Mesothelial cell of epicardium (in vitro differentiated cells): ENCODE data around the gene RFWD3. TPM values are rescaled to one million over a fixed set of nuclear protein-coding genes. Genes with fewer than 3 reads are reported as not detected.
A peak's percentile ranks its signal among the peaks of the same experiment; 100 is the strongest.

Source experiments
- DNase-seq, 2 experiments: peaks; one replicate each; pipeline ENCODE4 v3.0.0; 2021; ENCODE audit warnings: low spot score in 2 of 2; ENCODE audit not compliant: unreplicated experiment in 2 of 2
- H3K27ac Mint-ChIP-seq: 2 replicates; pipeline ENCODE4 v1.8.0; 2021; ENCODE audit warnings: mixed read lengths
- H3K27me3 Mint-ChIP-seq: 2 replicates; pipeline ENCODE4 v1.8.0; 2021; ENCODE audit warnings: low read depth, mixed read lengths
- H3K36me3 Mint-ChIP-seq: 2 replicates; pipeline ENCODE4 v1.8.0; 2021; ENCODE audit warnings: mixed read lengths
- H3K4me1 Mint-ChIP-seq: 2 replicates; pipeline ENCODE4 v1.8.0; 2021; ENCODE audit warnings: mixed read lengths
- H3K4me3 Mint-ChIP-seq: 2 replicates; pipeline ENCODE4 v1.8.0; 2021; ENCODE audit warnings: mild to moderate bottlenecking, moderate library complexity, mixed read lengths
- H3K9me3 Mint-ChIP-seq: 2 replicates; pipeline ENCODE4 v1.8.0; 2021; ENCODE audit warnings: mixed read lengths
- total RNA-seq: library from RNA; stranded (reverse); gene quantifications from 3 replicates; pipeline ENCODE4 v1.2.1, GENCODE V29; 2021
- TF ChIP-seq, protein P1 (sequence below): fragments of 200-600 bp; sonication (generic); IDR thresholded peaks from one replicate; pipeline ENCODE4 v1.5.0; 2021; ENCODE audit warnings: antibody characterized with exemption; ENCODE audit not compliant: unreplicated experiment

RFWD3 gene
- total RNA-seq, 1 donor from 2014 or later: 36.8 TPM

DNA sequence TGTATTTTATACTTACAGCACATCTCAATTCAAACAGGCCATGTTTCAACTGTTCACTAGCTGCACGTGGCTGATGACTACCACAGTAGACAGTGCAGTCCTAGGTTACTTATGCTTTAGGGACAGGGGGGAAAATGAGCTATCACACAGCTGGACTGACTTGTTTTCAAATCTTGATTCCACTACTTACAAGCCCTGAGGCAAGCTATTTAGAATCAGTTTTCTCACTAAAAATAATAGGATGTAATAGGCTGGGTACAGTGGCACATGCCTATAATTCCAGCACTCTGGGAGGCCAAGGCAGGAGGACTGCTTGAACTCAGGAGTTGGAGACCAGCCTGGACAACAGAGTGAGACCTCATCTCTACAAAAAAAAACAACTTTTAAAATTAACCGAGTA, 70.1 kb downstream of the RFWD3 start:
- Mint-ChIP-seq H3K9me3 (no peaks in the 10 kb centered on the region), H3K27ac (no peak overlapping the region), H3K36me3 (peaks cover 16% of the 10 kb centered on the region), H3K27me3 (no peaks in the 10 kb centered on the region), H3K4me3 (no peak overlapping the region), H3K4me1 (peaks cover 7% of the 10 kb centered on the region)
- TF ChIP-seq, protein P1, sequence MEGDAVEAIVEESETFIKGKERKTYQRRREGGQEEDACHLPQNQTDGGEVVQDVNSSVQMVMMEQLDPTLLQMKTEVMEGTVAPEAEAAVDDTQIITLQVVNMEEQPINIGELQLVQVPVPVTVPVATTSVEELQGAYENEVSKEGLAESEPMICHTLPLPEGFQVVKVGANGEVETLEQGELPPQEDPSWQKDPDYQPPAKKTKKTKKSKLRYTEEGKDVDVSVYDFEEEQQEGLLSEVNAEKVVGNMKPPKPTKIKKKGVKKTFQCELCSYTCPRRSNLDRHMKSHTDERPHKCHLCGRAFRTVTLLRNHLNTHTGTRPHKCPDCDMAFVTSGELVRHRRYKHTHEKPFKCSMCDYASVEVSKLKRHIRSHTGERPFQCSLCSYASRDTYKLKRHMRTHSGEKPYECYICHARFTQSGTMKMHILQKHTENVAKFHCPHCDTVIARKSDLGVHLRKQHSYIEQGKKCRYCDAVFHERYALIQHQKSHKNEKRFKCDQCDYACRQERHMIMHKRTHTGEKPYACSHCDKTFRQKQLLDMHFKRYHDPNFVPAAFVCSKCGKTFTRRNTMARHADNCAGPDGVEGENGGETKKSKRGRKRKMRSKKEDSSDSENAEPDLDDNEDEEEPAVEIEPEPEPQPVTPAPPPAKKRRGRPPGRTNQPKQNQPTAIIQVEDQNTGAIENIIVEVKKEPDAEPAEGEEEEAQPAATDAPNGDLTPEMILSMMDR: no peak
- DNase-seq: no peak

DNA sequence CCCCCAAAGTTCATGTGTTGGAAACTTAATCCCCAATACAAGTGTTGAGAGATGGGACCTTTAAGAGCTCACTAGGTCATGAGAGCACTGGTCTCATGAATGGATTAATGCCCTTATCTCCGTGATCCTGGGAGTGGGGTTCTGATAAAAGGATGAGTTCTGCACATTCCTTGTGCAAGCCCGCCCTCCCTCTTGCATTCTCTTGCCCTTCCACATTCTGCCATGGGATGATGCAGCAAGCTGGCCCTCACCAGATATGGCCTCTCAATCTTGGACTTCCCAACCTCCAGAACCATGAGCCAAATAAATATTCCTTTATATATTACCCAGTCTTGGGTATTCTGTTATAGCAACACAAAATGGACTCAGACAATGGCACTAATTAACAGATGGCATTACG, 73.8 kb downstream of the RFWD3 start:
- Mint-ChIP-seq H3K4me3 (no peak overlapping the region), H3K27me3 (no peaks in the 10 kb centered on the region), H3K4me1 (no peaks in the 10 kb centered on the region), H3K27ac (no peak overlapping the region), H3K9me3 (no peaks in the 10 kb centered on the region), H3K36me3 (peaks cover 20% of the 10 kb centered on the region)
- TF ChIP-seq, protein P1: no peak
- DNase-seq: no peak

DNA sequence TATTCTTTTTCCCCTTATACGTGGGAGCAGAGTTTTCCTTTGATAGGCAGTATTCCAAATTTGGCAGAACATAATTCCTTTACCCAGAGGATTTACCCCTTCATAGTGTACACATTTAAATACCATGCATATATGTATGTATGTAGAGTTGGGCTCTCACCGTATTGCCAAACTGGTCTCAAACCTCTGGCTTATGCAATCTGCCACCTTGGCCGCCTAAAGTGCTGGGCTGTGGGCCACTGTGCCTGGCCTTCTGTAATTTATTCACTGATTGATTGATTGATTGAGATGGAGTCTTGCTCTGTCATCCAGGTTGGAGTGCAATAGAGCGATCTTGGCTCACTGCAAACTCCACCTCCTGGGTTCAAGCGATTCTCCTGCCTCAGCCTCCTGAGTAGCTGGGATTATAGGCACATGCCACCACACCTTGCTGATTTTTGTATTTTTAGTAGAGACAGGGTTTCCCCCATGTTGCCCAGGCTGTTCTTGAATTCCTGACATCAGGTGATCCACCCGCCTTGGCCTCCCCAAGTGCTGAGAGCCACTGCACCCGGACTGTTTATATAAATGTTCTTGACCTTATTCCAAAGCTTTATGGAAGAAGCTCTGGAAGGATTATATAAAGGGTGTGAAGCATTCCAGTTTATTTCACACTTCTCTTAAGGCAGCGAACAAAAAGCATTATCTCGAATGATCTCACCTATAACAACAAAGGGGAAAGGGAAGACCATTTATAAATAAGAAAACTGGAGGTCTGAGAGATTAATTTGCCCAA, 74.6 kb downstream of the RFWD3 start:
- Mint-ChIP-seq H3K9me3 (no peaks in the 10 kb centered on the region), H3K36me3 (peaks cover 20% of the 10 kb centered on the region), H3K27me3 (no peaks in the 10 kb centered on the region), H3K27ac (peak overlapping the region; percentile 18), H3K4me1 (peaks cover 3% of the 10 kb centered on the region), H3K4me3 (no peak overlapping the region)
- DNase-seq: no peak
- TF ChIP-seq, protein P1: no peak

DNA sequence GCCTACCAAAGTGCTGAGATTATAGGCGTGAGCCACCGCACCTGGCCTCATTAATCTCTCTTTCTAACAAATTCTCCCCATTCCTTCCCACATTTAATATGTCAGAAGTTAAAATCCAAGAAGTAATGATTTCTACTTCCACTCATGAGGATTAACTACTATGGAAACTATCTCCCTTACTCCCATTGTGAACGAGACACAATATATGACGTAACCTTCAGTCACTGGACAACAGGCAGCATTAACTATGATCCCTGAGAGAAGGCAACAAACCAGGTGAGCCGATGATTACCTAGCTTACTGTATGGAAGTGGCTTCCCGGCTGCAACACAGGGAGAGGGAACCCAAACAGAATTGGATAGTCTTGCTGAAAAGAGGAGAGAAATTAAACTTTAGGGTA, 79.7 kb downstream of the RFWD3 start:
- DNase-seq: no peak
- Mint-ChIP-seq H3K27me3 (no peaks in the 10 kb centered on the region), H3K4me1 (peaks cover 5% of the 10 kb centered on the region), H3K36me3 (peaks cover 5% of the 10 kb centered on the region), H3K4me3 (no peak overlapping the region), H3K9me3 (no peaks in the 10 kb centered on the region), H3K27ac (peak overlapping the region; percentile 55)
- TF ChIP-seq, protein P1: no peak

DNA sequence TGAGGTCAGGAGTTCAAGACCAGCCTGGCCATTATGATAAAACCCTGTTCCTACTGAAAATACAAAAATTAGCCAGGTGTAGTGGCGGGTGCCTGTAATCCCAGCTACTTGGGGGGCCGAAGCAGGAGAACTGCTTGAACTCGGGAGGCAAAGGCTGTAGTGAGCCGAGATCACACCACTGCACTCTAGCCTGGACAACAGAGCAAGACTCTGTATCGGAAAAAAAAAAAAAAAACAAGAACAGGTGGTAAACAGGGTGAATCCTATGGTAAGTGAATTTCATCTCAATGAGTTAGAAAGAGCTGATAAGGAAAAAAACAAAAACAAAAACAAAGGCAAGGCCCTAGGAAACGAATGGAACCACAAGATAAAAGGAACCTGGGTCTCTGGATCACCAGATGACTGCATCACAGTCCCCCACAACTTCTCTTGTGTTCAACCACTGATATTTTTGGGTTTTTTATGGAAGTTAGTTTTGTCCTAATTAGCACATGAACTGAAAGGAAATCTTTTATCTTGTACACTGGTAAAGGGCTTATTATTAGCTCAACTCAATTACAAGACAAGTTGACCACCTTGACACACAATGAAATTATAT, 80.7 kb downstream of the RFWD3 start:
- Mint-ChIP-seq H3K27me3 (no peaks in the 10 kb centered on the region), H3K36me3 (peaks cover 5% of the 10 kb centered on the region), H3K4me3 (no peak overlapping the region), H3K9me3 (no peaks in the 10 kb centered on the region), H3K27ac (peak overlapping the region; percentile 39), H3K4me1 (peaks cover 5% of the 10 kb centered on the region)
- TF ChIP-seq, protein P1: no peak
- DNase-seq: no peak
